Suppressor macrophage (primary cell): Measurements from ENCODE around the gene MAPK8IP1.
A peak's percentile ranks its signal among the peaks of the same experiment; 100 is the strongest.
"Not testable (repeated sequence)": the region's sequence is repeated elsewhere in the genome, so short reads cannot be mapped to it uniquely, and the experiment has no call there.

Experiments
- DNase-seq, 4 experiments: peaks; one replicate each; pipeline ENCODE4 v3.0.0-alpha.2; 2020 to 2022
- total RNA-seq, 17 experiments: gene quantifications; one replicate each; lab custom pipeline; 2026; ENCODE audit warnings: mixed read lengths in 6 of 17, inconsistent platforms in 3 of 17; lab: John Stamatoyannopoulos, UW

Gene MAPK8IP1
- 0.14 to 2.2 (median 0.74) reads per million in 17 experiments for total RNA-seq

- DNase-seq = peak; percentile 46 to 79 (median 58)
Measured at GRCh38 chr11:45885274-45885920, at the start of gene MAPK8IP1. MAPK8IP1 (plus strand) TSS chr11:45885651; CDS start chr11:45885821, 170 bp downstream.

GRCh38 chr11:45839204-45839603 is 46.2 kb upstream of the MAPK8IP1 start:
- DNase-seq = no peak

DNA sequence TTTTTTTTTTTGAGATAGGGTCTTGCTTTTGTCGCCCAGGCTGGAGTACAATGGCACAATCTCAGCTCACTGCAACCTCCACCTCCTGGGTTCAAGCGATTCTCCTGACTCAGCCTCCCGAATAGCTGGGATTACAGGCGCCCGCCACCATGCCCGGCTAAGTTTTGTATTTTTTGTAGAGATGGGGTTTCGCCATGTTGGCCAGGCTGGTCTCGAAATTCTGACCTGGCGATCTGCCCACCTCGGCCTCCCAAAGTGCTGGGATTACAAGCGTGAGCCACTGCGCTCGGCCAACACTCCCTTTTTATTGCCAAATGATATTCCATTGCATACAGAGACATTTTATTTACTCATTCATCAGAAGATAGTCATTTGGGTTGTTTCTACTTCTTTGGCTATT is 45.2 kb upstream of the MAPK8IP1 start:
- not testable (repeated sequence) for DNase-seq

DNA sequence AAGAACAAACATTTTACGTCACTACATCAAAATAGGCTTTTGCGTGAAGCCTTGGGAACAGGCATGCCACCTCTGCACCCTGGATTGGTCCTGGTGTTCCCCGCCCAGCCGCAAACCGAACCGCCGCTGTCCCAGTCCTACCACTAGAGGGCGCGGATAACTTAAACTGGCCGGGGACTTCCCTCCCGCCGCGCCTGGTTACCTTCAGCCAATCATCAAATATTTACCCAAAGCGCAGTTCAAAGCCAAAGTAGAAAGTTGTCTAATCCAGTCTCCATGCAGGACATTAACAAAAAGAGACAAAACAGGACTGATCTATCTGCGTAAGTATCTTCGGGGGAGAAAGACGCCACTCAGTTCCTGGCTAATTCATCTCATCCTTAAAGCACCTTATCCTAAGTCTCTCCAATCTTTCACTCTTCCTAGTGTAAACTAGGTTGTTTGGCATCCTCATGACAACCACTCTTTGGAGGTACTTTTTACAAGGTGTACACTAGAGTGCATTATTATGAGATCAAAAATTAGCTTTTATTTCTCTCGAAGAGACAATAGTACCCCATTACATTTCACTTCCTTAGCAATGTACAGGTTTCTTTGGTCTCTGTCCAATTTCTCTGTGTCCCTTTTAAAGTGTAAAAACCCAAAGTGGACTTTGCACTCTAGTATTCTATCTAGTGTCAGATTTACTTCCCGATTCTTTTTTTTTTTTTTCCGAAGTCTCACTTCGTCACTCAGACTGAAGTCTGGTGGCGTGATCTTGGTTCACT is 42.1 kb upstream of the MAPK8IP1 start:
- DNase-seq = peak; percentile 90 to 94 (median 93)

DNA sequence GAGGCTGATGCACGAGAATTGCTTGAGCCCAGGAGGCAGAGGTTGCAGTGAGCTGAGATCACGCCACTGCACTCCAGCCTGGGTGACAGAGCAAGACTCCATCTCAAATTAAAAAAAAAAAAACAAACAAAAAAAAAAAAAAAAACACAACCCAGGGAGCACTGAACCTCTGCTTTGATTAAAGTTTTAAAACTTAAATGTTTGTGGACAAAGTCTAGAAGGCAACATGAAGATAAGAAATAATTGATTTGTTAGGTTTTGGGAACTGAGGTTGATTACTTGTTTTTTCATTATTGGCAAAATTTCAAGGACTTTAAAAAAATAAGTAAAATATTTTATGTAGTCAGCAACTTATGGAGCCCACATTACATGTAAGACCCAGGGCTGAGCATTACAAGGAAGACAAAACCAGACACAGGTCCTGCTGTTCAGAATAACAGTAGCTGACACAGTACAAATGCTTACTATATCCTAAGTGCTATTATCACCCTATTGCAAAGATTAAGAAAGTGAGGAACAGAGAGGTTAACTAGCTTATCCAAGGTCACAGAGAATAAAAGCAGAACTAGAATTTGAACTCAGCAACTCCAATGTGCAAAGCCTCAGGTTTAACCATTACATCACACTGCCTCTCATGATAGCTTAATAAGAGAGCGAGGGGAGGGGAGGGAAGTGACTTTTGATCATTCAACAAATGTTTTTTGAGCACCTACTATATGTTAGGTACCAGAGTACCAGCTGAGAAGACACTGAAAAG is 40.5 kb upstream of the MAPK8IP1 start:
- DNase-seq = peak; percentile 10 to 57 (median 32)

DNA sequence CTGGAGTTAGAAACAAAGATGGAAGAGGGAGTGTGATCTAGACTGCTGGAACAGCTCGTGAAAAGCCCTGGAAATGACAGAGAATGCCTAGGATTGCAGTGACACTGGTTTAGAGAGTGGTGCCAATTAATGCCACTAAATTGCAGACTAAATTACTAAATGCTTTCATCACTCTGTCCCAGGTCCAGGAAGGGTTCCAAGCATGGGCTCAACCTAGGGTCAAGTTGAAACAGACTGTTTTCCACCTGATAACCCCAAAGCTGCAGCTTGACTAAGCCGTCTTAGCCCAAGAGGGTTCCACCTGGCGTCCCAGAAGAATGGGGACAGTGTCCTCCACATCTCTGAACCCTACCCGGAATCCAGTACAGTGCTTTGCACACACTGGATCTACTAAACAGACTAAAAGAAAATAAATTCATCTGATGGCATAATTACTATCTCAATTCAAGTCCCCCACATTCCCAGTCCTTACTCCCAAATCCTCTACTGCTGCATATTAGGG is 39.2 kb upstream of the MAPK8IP1 start:
- DNase-seq = no peak

- DNase-seq = peak; percentile 100
Measured at GRCh38 chr11:45846974-45847910, 38.2 kb upstream of the MAPK8IP1 start, which contains the start of gene CRY2. CRY2 (plus strand) TSS chr11:45847475; CDS start chr11:45847491, 16 bp downstream.

DNA sequence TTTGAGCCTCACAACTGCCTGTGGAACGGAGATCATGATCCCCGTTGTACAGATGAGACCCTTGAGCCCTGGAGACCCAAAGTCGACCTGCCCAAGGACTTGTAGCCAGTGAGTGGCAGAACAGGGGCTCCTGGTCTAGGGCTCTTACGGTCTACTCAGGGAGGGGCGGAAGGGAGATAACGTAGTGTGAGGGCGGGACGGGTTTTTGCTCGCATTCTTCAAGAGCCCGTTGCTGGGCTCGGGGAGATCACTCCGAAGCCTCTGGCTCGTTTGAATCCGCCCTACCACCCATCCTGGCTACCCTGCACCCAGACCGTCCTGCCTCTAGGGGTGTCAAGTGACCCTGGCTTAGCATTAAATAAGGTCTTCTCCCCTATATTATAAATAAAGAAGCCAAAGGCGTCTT is 37.5 kb upstream of the MAPK8IP1 start:
- DNase-seq = peak; percentile 40 to 71 (median 56)

DNA sequence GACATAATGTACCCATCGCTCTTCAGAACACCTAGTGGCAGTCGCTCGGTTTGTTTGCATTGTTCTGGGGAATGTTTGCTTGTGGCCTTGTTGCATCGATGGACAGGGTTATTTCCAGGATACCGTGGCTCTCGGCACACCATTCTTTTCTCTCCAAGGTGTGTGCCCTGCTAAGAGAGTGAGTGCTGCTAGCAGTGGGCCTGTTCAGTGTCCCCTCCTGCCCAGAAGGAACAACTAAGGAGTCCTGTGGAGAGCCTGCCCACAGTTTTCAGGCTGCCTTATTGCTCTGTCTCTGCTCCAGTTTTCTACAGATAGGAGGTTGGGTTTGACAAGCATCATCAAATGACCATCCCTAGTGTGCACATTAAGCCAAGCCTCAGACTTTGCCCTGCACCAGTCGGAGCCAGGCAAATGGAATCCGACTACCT is 36.8 kb upstream of the MAPK8IP1 start:
- DNase-seq = no peak

- DNase-seq = no peak
Measured at GRCh38 chr11:45850446-45850845, 35.0 kb upstream of the MAPK8IP1 start.

DNA sequence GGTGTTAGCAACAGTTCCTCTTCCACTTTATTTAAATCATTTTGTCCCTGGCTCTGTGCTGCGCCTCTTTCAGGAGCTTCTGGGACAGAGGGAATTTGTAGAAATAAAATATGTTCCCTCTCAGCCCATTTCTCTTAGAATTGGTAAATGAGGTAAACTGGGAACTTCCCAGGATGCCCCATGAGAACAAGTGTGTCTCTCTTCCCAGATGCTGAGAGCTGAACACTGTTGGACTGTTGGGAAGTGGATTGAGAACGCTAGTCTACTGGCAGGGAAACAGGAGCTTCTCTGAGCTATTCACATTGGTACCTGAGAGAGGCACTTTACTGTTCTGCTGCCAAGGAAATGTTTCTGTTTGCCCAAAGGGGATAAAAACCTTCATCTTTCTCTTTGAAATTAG is 34.2 kb upstream of the MAPK8IP1 start:
- no peak for DNase-seq

GRCh38 chr11:45852018-45852711 is 33.3 kb upstream of the MAPK8IP1 start:
- no peak for DNase-seq

DNA sequence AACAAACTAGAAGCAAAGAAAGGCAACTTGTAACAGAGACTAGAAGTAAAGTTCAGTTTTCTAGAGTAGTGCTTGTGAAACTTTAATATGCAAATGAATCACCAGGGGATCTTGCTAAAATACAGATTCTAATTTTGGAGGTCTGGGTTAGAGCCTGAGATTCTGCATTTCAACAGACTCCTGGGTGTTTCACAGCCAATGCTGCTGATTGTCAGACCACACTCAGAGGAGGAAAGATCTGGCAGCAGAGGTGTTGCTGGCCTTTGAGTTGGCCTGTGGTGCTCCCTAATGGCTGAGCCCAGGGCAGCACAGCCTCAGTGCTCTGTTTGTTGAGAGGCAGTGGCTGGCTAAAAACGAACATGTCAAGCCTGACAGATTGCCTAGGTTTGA is 32.7 kb upstream of the MAPK8IP1 start:
- DNase-seq = peak in 2 of 4 experiments; percentile 6 to 20

- DNase-seq = no peak
Measured at GRCh38 chr11:45853332-45854219, 31.9 kb upstream of the MAPK8IP1 start.

- DNase-seq = no peak
Measured at GRCh38 chr11:45855308-45855707, 30.1 kb upstream of the MAPK8IP1 start.

DNA sequence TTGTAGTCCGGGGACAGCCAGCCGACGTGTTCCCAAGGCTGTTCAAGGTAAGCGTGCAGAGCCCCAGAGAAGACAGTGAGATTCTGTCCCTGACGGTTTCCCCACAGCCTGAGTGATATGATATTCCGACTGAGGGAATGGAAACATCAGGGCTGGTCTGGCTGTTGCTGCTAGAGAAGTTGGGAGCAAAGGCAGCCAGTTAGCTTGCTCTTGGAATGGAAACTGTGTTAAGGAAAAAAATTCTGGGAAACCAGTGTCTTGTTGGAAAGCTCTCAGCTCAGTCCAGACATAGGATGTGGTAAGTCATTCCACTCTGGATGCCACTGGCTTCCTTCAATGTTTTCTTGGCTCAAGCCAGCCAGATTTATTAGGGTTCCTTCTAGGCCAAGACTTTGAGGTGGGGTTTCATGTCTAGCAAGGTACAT is 29.4 kb upstream of the MAPK8IP1 start:
- DNase-seq = no peak

- peak; percentile 58 to 92 (median 85) for DNase-seq
Measured at GRCh38 chr11:45857961-45858474, 27.4 kb upstream of the MAPK8IP1 start.

DNA sequence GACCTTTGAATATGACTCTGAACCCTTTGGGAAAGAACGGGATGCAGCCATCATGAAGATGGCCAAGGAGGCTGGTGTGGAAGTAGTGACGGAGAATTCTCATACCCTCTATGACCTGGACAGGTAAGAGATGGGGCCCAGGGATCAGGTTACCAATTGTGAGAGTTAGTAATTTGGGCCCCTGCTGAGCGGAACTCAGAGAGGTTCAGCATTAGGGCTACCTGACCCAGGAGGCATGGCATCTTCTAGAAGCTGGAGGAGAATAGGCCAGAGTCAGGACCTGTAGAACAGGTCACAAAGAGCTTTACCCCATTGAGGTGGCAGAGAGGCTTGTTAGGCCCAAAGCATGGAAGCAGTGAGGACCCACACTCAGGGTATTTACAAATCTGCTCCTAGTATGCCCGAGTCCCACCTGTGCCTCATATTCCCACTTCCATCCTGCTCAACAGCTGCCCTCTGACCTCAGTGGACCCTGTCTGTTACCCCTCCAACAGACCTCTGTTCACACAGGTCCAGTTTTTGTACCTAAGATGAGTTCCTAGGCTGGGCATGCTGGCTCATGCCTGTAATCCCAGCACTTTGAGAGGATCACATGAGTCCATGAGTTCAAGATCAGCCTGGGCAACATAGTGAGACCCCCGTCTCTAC is 26.6 kb upstream of the MAPK8IP1 start:
- no peak for DNase-seq

DNA sequence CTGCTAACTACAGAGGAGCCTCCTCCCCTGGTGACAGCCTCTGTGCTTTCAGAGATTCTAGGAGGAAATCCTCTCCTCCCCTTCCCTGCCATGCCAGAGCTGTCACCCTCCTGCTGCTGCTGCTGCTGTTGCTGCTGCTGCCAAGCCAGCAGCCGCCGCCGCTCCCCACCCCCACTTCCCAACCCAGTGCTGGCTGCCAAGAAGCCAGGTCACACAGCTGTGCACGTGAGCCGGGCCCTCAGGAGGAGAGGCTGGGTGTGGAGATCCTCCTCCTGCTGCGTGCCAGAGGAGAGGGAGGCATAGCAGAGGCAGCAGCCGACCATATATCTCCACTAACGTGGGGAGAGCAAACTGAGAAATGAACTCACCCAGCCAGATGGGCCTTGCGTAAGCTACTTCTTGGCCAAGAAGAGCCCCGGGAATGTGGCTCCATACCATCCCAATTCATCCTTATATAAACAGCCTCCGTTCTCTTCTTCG is 25.8 kb upstream of the MAPK8IP1 start:
- DNase-seq = no peak
